ENCODE data around the gene ATP1B3.
A peak's percentile ranks its signal among the peaks of the same experiment; 100 is the strongest.

Gene ATP1B3

GRCh38 chr3:141876381-141876890 lies at the start of gene ATP1B3:
ATP1B3 (plus strand) TSS chr3:141876643; CDS start chr3:141876802, 159 bp downstream.
- no peak for DNase-seq (ENCODE audit: low read depth)

DNA sequence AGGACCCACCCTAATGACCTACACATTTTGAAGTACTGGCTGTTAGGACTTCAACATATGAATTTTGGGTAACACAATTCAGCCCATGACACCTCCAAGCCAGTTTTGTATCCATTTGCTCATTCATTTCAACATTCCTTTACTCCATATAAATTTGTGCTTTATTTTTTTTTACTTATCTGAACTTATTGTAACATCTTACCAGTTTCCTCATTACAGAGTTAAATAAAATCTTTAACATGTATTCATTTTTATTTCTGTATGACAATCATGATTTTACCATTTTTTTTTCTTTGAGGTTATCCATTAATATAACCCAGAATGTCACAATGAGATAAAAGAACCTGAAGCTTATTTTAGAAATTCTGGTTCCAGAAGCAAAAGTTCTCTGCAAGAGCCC lies 48.0 kb upstream of the ATP1B3 start:
- TF ChIP-seq, protein P1, sequence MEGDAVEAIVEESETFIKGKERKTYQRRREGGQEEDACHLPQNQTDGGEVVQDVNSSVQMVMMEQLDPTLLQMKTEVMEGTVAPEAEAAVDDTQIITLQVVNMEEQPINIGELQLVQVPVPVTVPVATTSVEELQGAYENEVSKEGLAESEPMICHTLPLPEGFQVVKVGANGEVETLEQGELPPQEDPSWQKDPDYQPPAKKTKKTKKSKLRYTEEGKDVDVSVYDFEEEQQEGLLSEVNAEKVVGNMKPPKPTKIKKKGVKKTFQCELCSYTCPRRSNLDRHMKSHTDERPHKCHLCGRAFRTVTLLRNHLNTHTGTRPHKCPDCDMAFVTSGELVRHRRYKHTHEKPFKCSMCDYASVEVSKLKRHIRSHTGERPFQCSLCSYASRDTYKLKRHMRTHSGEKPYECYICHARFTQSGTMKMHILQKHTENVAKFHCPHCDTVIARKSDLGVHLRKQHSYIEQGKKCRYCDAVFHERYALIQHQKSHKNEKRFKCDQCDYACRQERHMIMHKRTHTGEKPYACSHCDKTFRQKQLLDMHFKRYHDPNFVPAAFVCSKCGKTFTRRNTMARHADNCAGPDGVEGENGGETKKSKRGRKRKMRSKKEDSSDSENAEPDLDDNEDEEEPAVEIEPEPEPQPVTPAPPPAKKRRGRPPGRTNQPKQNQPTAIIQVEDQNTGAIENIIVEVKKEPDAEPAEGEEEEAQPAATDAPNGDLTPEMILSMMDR (conservative IDR thresholded peaks at IDR 0.05; ENCODE audit: low read depth, low read length): no peak
- no peak for DNase-seq (ENCODE audit: low read depth)
- no peak overlapping the region for H3K4me3 ChIP-seq (ENCODE audit: low read length)

More at GRCh38 chr3:141876381-141876890, at the start of gene ATP1B3:
- TF ChIP-seq, protein P1 (conservative IDR thresholded peaks at IDR 0.05; ENCODE audit: low read depth, low read length): no peak
- H3K4me3 ChIP-seq (ENCODE audit: low read length): peak within 1 kb of the TSS; percentile 80

DNA sequence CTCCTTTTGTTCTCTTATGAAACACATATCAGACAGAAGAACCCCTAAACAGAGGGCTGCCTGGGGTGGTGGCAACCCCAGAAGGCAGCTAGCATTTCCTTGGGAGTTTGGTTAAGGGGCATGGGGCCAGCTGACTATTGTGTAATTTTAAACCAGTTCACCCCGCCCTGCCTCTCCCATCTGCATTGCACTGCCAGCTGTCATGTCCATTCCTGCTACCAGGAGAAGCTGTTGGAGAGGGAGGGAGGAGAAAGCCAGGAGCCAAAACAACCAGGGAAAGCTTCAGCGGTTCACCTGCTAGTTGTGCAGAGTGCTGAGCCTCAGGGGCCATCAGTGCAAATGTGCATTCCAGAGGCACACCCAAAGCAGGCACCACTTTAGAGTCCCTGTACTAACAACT lies 47.6 kb upstream of the ATP1B3 start:
- H3K4me3 ChIP-seq (ENCODE audit: low read length): no peak overlapping the region

DNA sequence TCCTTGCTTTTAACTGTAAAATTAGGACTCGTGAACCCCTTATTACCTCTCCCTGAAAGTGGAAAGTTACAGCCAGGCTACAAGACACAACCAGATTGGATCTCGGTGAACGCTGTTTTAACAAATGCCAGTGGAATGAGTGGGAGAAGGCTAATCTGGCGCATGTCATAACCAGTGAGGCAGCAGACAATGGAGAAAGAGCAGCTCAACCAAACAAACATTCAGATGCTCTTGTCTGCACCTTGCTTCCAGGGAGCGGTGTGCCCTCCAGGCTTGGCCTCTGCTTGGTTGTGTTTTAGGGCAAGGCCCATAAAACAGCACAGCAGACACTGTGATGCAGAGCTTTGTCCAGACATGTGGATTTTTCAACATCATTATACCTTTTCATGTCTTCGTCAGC lies 45.9 kb upstream of the ATP1B3 start:
- TF ChIP-seq, protein P1 (conservative IDR thresholded peaks at IDR 0.05; ENCODE audit: low read depth, low read length): no peak
- H3K4me3 ChIP-seq (ENCODE audit: low read length): no peak overlapping the region
- no peak for DNase-seq (ENCODE audit: low read depth)

More for the DNA sequence above, 47.6 kb upstream of the ATP1B3 start:
- TF ChIP-seq, protein P1 (conservative IDR thresholded peaks at IDR 0.05; ENCODE audit: low read depth, low read length): no peak
- DNase-seq (ENCODE audit: low read depth): no peak

DNA sequence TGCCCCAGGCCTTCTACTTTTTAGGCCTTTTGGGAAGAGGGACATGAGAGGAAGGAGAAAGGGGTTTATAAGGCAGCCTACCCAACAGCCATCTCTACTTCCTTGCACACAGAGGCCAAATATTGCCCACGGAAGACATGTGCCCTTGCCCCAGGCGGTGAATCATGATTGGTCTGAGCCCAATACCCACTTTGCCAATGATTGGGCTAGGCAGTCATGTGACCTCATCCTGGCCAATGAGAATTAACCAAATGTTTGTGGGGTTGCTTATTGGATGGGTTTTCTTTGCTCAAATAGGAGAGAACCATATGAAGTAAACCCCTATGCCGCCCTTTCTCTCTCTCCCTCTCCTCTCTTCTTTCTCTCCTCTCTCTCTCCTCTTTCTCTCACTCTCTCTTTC lies 42.2 kb upstream of the ATP1B3 start:
- no peak overlapping the region for H3K4me3 ChIP-seq (ENCODE audit: low read length)
- TF ChIP-seq, protein P1 (conservative IDR thresholded peaks at IDR 0.05; ENCODE audit: low read depth, low read length): no peak
- no peak for DNase-seq (ENCODE audit: low read depth)

DNA sequence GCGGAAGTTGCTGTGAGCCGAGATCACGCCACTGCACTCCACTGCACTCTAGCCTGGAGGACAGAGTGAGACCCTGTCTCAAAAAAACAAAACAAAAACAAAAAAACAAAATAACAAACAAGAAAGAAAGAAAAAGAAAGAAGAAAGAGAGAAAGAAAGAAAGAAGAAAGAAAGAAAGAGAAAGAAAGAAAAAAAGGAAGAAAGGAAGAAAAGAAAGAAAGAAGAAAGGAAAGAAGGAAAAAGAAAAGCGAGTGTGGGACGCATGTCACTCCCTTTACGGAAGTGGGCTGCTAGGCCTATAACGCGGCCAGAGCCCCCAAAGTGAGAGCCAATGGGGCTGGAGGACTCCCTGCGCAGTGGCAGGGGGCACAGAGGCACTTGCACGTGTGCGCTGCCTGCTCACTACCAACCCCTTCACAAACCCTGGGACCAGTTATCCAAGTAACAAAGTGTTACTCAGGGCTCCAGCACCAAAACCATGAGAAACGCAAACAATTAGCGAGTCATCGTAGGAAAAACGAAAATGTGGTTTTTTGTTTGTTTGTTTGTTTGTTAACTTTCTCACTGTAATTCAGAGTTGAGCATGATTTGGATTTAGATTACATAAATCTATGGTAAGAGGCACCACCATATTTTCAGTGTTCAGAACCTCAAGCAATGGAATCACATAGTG lies 40.8 kb upstream of the ATP1B3 start:
- TF ChIP-seq, protein P1 (conservative IDR thresholded peaks at IDR 0.05; ENCODE audit: low read depth, low read length): no peak
- DNase-seq (ENCODE audit: low read depth): no peak
- no peak overlapping the region for H3K4me3 ChIP-seq (ENCODE audit: low read length)

DNA sequence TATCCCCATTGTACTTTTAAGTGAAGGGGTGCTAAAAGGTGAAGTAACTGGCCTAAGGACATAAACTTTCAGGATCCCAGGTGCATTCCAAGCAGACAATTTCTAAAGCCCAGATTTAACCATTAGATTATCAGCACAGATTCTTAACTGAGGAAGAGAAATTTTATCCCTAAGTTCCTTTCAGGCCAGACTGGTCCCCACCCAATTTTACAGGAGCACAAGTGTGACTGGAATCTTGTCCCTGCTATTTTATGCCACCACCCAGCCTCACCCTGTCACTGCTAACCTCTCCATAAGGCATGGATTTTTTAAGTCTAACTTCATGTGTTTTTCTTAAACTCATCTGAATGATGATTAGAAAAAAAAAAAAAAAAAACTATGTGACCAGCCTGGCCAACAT lies 37.1 kb upstream of the ATP1B3 start:
- DNase-seq (ENCODE audit: low read depth): no peak
- TF ChIP-seq, protein P1 (conservative IDR thresholded peaks at IDR 0.05; ENCODE audit: low read depth, low read length): no peak
- H3K4me3 ChIP-seq (ENCODE audit: low read length): no peak overlapping the region
